SU-DHL-6 (cell line): Measurements from ENCODE around the gene MCTP1.

Source experiments
- CTCF ChIP-seq: fragments of 200-600 bp; sonication (generic); IDR thresholded peaks from one replicate; pipeline ENCODE4 v1.5.1; 2017; ENCODE audit warnings: antibody characterized with exemption, mild to moderate bottlenecking, low read length, moderate library complexity; ENCODE audit not compliant: insufficient read depth, poor library complexity, severe bottlenecking
- EZH2phosphoT487 ChIP-seq: fragments of 200-600 bp; sonication (generic), shearing (Covaris generic); conservative IDR thresholded peaks from 2 replicates; pipeline ENCODE4 v1.6.1; 2018; ENCODE audit warnings: mild to moderate bottlenecking, antibody characterized with exemption, low read length, moderate library complexity, mixed read lengths

- TF ChIP-seq CTCF (no peak), EZH2phosphoT487 (no peak)
Observed at GRCh38 chr5:95113489-95113888, 171.4 kb downstream of the MCTP1 start.
